Subcutaneous adipose tissue (tissue), 4 donors: ENCODE results near the gene MAST1. TPM values are rescaled to one million over a fixed set of nuclear protein-coding genes. Genes with fewer than 3 reads are reported as not detected.

Source experiments
- small RNA-seq: library from RNA; depleted of rRNA; stranded (forward); fragments of <200 nt; gene quantifications from one replicate; pipeline ENCODE3, GENCODE V24; 2016
- total RNA-seq, 4 donors: library from RNA; depleted of rRNA; stranded (reverse); fragments of >200 nt; gene quantifications; one replicate each; pipeline ENCODE4 v1.1.0, GENCODE V29; 2016
- TF ChIP-seq, protein P1 (sequence below): fragments of 450-650 bp; IDR thresholded peaks from one replicate; pipeline ENCODE4 v1.5.1; 2016; ENCODE audit warnings: low read depth, mild to moderate bottlenecking, control low read depth, antibody characterized with exemption, moderate library complexity

The MAST1 gene
- total RNA-seq, 4 donors from 2014 or later, result 0.17 TPM; not detected in 3

GRCh38 chr19:12913851-12914690 lies 75.8 kb downstream of the MAST1 start:
- TF ChIP-seq, protein P1, sequence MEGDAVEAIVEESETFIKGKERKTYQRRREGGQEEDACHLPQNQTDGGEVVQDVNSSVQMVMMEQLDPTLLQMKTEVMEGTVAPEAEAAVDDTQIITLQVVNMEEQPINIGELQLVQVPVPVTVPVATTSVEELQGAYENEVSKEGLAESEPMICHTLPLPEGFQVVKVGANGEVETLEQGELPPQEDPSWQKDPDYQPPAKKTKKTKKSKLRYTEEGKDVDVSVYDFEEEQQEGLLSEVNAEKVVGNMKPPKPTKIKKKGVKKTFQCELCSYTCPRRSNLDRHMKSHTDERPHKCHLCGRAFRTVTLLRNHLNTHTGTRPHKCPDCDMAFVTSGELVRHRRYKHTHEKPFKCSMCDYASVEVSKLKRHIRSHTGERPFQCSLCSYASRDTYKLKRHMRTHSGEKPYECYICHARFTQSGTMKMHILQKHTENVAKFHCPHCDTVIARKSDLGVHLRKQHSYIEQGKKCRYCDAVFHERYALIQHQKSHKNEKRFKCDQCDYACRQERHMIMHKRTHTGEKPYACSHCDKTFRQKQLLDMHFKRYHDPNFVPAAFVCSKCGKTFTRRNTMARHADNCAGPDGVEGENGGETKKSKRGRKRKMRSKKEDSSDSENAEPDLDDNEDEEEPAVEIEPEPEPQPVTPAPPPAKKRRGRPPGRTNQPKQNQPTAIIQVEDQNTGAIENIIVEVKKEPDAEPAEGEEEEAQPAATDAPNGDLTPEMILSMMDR, result no peak

DNA sequence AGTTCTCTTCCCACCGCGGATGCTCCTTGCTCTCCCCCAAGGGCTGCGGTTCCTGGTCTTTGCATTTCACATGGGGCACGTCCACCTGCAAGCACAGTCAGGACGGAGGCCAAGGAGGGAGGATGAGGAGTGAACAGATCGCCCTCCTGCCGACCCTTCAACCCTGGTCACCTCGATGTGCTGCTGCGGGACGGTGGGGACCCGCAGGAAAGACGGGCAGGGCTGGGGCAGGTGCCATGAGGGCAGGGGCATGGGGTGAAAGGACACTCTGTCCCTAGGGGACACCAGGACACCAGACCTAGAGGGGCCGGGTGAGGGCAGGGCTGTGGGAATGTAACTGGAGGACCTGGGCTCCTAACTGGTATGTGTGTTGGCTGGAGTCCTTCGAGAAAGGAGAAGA lies 79.9 kb downstream of the MAST1 start:
- TF ChIP-seq, protein P1, result no peak

DNA sequence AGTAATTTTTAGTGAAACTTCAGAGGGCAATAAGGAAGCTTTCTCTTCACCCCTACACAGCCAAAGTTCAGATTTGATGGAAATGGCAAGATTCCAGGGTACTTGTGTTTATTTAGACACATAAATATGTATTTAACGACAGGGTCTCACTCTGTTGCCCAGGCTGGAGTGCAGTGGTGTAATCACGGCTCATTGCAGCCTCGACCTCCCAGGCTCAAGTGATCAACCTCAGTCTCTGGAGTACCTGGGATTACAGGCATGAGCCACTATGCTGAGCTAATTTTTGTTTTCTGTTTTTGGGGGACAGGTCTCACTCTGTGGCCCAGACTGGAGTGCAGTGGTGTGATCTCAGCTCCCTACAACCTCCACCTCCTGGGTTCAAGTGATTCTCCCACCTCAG lies 82.7 kb downstream of the MAST1 start:
- TF ChIP-seq, protein P1, result no peak

GRCh38 chr19:12922959-12923358 lies 84.6 kb downstream of the MAST1 start:
- TF ChIP-seq, protein P1, result no peak

Small RNA genes within 50 kb of the gene (small RNA-seq; reads per million reads assigned to genes)
- gene MIR5695 (not detected), gene MIR6794 (not detected)

Other genes with a start within 250 kb of the MAST1 start
- gene ZNF490, start 227.7 kb upstream of the MAST1 start, total RNA-seq, result 1 to 10 TPM; 5.7 to 9.2 (median 7.8) TPM
- 10 to 100 TPM; 21.2 to 26.0 (median 24.9) TPM for gene ZNF791, start 227.6 kb upstream of the MAST1 start, total RNA-seq
- gene MAN2B1, start 171.8 kb upstream of the MAST1 start, total RNA-seq, result 100 to 1,000 TPM in 2 of 4 donors, 10 to 100 TPM in 2; 61.0 to 186 (median 88.5) TPM
- gene WDR83, start 171.7 kb upstream of the MAST1 start, total RNA-seq, result 10 to 100 TPM in 1 of 4 donors, 1 to 10 TPM in 3; 5.7 to 11.6 (median 8.6) TPM
- gene DHPS, start 156.6 kb upstream of the MAST1 start, total RNA-seq, result 10 to 100 TPM; 49.9 to 85.7 (median 75.7) TPM
- not detected for gene GNG14, start 150.5 kb upstream of the MAST1 start, total RNA-seq
- gene FBXW9, start 141.9 kb upstream of the MAST1 start, total RNA-seq, result 1 to 10 TPM; 2.6 to 3.7 (median 2.7) TPM
- 10 to 100 TPM; 42.6 to 66.3 (median 61.3) TPM for gene TNPO2, start 114.6 kb upstream of the MAST1 start, total RNA-seq
- 100 to 1,000 TPM; 163 to 417 (median 304) TPM for gene TRIR, start 103.8 kb upstream of the MAST1 start, total RNA-seq
- 10 to 100 TPM; 35.1 to 53.5 (median 43.4) TPM for gene GET3, start 101.0 kb upstream of the MAST1 start, total RNA-seq
- not detected for gene BEST2, start 86.7 kb upstream of the MAST1 start, total RNA-seq
- 100 to 1,000 TPM in 1 of 4 donors, 10 to 100 TPM in 3; 17.1 to 290 (median 36.9) TPM for gene HOOK2, start 63.0 kb upstream of the MAST1 start, total RNA-seq
- 100 to 1,000 TPM in 3 of 4 donors, 10 to 100 TPM in 1; 77.6 to 304 (median 155) TPM for gene JUNB, start 47.0 kb upstream of the MAST1 start, total RNA-seq
- 100 to 1,000 TPM; 124 to 217 (median 135) TPM for gene PRDX2, start 36.7 kb upstream of the MAST1 start, total RNA-seq
- gene THSD8, start 36.4 kb upstream of the MAST1 start, total RNA-seq, result 1 to 10 TPM in 1 of 4 donors, not detected in 3; 1.3 TPM
- gene RNASEH2A, start 31.9 kb upstream of the MAST1 start, total RNA-seq, result 1 to 10 TPM; 3.6 to 7.5 (median 5.1) TPM
- not detected for gene RTBDN, start 3.9 kb upstream of the MAST1 start, total RNA-seq
- gene DNASE2, start 42.9 kb downstream of the MAST1 start, total RNA-seq, result 10 to 100 TPM; 24.9 to 74.8 (median 48.2) TPM
- gene KLF1, start 48.7 kb downstream of the MAST1 start, total RNA-seq, result not detected
- gene GCDH, start 52.6 kb downstream of the MAST1 start, total RNA-seq, result 10 to 100 TPM; 34.9 to 98.5 (median 46.0) TPM
- not detected for gene SYCE2, start 80.8 kb downstream of the MAST1 start, total RNA-seq
- gene FARSA, start 95.2 kb downstream of the MAST1 start, total RNA-seq, result 10 to 100 TPM; 20.1 to 28.6 (median 22.9) TPM
- 100 to 1,000 TPM; 222 to 414 (median 307) TPM for gene CALR, start 100.1 kb downstream of the MAST1 start, total RNA-seq
- 100 to 1,000 TPM in 1 of 4 donors, 10 to 100 TPM in 3; 52.2 to 123 (median 84.5) TPM for gene RAD23A, start 107.3 kb downstream of the MAST1 start, total RNA-seq
- gene GADD45GIP1, start 118.7 kb downstream of the MAST1 start, total RNA-seq, result 10 to 100 TPM; 25.3 to 48.8 (median 31.7) TPM
- gene DAND5, start 131.1 kb downstream of the MAST1 start, total RNA-seq, result not detected
- 100 to 1,000 TPM in 1 of 4 donors, 10 to 100 TPM in 3; 32.8 to 102 (median 47.0) TPM for gene NFIX, start 157.0 kb downstream of the MAST1 start, total RNA-seq